ENCODE measurements around the gene PROC.
"Not testable (repeated sequence)": the region's sequence is repeated elsewhere in the genome, so short reads cannot be mapped to it uniquely, and the experiment has no call there.

PROC gene

GRCh38 chr2:127437781-127438726 is 19.8 kb downstream of the PROC start:
- Histone ChIP-seq H3K9me3 (ENCODE audit: control insufficient read depth, insufficient read depth, low read length) (no peaks in the 10 kb centered on the region), H3K4me1 (ENCODE audit: insufficient read depth, low read length) (peaks cover 3% of the 10 kb centered on the region; the same call in 1 of the 2 replicates), H3K9ac (ENCODE audit: low read depth, low read length) (no peak overlapping the region), H3K36me3 (ENCODE audit: insufficient read depth, low read length) (no peaks in the 10 kb centered on the region)

DNA sequence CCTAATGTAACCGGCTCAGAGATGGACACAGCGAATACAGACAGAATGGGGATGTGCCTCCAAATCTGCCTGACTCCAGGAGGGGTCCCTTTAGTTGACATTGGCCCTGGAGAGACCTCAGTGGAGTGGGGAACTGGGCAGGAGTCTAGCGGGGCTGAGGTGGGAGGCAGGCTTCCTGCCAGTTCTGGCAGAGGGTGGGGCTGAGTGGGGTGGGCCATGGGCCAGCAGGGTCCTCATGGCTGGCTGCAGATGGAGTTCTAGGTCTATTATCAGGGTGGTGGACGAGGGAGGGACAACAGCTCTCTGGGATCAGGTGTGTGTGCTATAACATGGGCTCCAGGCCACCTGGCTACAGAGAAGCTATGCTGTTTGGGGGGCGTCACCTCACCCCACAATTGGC is 21.1 kb downstream of the PROC start:
- Histone ChIP-seq H3K9me3 (ENCODE audit: control insufficient read depth, insufficient read depth, low read length) (no peaks in the 10 kb centered on the region), H3K4me1 (ENCODE audit: insufficient read depth, low read length) (peaks cover 3% of the 10 kb centered on the region; the same call in 1 of the 2 replicates), H3K36me3 (ENCODE audit: insufficient read depth, low read length) (no peaks in the 10 kb centered on the region), H3K9ac (ENCODE audit: low read depth, low read length) (no peak overlapping the region)

GRCh38 chr2:127448526-127448925 is 30.3 kb downstream of the PROC start:
- Histone ChIP-seq H3K36me3 (ENCODE audit: insufficient read depth, low read length) (no peaks in the 10 kb centered on the region), H3K4me1 (ENCODE audit: insufficient read depth, low read length) (peaks cover 2% of the 10 kb centered on the region; the same call in 1 of the 2 replicates), H3K9ac (ENCODE audit: low read depth, low read length) (no peak overlapping the region), H3K9me3 (ENCODE audit: control insufficient read depth, insufficient read depth, low read length) (no peaks in the 10 kb centered on the region)

- H3K9me3 ChIP-seq (ENCODE audit: control insufficient read depth, insufficient read depth, low read length) = no peaks in the 10 kb centered on the region
- no peaks in the 10 kb centered on the region for H3K36me3 ChIP-seq (ENCODE audit: insufficient read depth, low read length)
- peaks cover 4% of the 10 kb centered on the region; the same call in 1 of the 2 replicates for H3K4me1 ChIP-seq (ENCODE audit: insufficient read depth, low read length)
- H3K9ac ChIP-seq (ENCODE audit: low read depth, low read length) = no peak overlapping the region
Measured at GRCh38 chr2:127449414-127449813, 31.2 kb downstream of the PROC start.

DNA sequence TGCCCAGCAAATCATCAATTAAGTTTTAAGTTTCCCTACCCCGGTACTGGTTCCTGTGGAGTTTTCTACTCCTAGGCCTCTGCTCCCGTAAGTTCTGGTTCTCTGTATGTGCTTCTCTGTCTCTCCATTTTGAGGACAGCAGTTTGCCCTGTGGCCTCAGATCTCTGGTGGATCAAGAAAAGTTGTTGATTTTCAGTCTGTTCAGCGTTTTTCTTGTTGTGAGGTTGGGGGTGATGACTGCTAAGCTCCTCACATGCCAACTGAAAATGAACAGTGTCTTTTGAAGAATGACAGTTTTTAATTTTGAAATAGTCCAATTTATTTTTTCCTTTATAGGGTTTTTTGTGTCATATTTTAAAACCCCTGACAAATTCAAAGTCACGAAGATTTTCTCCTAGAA is 31.7 kb downstream of the PROC start:
- no peaks in the 10 kb centered on the region for H3K9me3 ChIP-seq (ENCODE audit: control insufficient read depth, insufficient read depth, low read length)
- H3K4me1 ChIP-seq (ENCODE audit: insufficient read depth, low read length) = peaks cover 5% of the 10 kb centered on the region
- H3K9ac ChIP-seq (ENCODE audit: low read depth, low read length) = no peak overlapping the region
- H3K36me3 ChIP-seq (ENCODE audit: insufficient read depth, low read length) = no peaks in the 10 kb centered on the region

- Histone ChIP-seq H3K9ac (ENCODE audit: low read depth, low read length) (no peak overlapping the region), H3K36me3 (ENCODE audit: insufficient read depth, low read length) (no peaks in the 10 kb centered on the region), H3K9me3 (ENCODE audit: control insufficient read depth, insufficient read depth, low read length) (no peaks in the 10 kb centered on the region), H3K4me1 (ENCODE audit: insufficient read depth, low read length) (peaks cover 15% of the 10 kb centered on the region)
Measured at GRCh38 chr2:127451981-127452380, 33.8 kb downstream of the PROC start.

DNA sequence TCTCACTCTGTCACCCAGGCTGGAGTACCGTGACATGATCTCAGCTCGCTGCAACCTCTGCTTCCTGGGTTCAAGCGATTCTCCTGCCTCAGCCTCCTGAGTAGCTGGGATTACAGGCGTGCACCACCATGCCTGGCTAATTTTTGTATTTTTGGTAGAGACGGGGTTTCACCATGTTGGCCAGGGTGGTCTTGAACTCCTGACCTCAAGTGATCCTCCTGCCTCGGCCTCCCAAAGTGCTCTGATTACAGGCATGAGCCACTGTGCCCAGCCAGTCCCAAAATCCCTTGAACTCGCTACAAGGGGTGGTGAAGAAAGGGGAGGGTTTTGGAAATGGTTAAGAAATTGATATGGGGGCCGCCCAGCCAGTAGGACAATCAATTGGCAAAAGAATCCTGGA is 34.2 kb downstream of the PROC start:
- peaks cover 16% of the 10 kb centered on the region for H3K4me1 ChIP-seq (ENCODE audit: insufficient read depth, low read length)

GRCh38 chr2:127453013-127453391 is 34.8 kb downstream of the PROC start:
- no peak overlapping the region for H3K9ac ChIP-seq (ENCODE audit: low read depth, low read length)
- H3K9me3 ChIP-seq (ENCODE audit: control insufficient read depth, insufficient read depth, low read length) = no peaks in the 10 kb centered on the region
- H3K4me1 ChIP-seq (ENCODE audit: insufficient read depth, low read length) = peaks cover 16% of the 10 kb centered on the region
- no peaks in the 10 kb centered on the region for H3K36me3 ChIP-seq (ENCODE audit: insufficient read depth, low read length)

More for the DNA sequence above, 34.2 kb downstream of the PROC start:
- not testable (repeated sequence) for H3K9me3 ChIP-seq (ENCODE audit: control insufficient read depth, insufficient read depth, low read length); H3K36me3 ChIP-seq (ENCODE audit: insufficient read depth, low read length); H3K9ac ChIP-seq (ENCODE audit: low read depth, low read length)

DNA sequence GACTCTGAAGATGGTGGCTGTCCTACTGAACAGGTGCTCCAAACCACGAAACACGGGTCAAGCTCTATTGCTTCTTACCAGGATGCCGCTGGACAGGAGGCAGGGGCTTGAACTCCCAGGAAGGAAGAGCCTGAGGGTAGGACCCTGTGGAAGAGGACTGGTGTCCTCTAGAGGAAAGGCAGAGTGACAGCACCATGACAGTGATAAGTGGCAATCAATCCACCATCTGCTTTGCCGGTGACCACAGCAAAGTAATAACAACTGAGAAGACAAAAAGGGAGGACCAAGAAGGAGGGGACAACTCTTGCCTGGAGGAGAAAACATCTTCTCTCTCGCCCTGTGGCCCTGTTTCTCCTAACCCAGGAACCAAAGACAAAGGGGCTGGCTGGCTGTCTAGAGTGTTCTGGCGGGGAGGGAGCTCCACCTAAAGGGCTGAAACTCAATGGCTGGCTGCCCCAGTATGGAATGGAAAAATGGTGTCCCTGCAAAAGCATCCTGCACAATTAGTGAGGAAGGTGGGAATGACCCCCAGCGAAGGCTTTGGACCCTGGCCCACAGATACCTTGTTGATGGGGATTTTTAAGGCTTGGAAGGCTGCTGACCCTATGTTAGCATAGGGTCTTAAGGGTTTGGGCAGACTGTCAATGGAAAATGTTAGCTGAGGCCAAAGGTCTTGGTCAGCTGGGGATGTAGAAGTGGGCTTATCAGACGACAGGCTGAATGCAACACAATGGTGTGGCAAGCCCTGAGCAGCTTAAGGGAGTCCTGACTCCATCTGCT is 35.4 kb downstream of the PROC start:
- Histone ChIP-seq H3K9ac (ENCODE audit: low read depth, low read length) (no peak overlapping the region), H3K36me3 (ENCODE audit: insufficient read depth, low read length) (no peaks in the 10 kb centered on the region), H3K9me3 (ENCODE audit: control insufficient read depth, insufficient read depth, low read length) (no peaks in the 10 kb centered on the region), H3K4me1 (ENCODE audit: insufficient read depth, low read length) (peaks cover 16% of the 10 kb centered on the region)

- Histone ChIP-seq H3K9ac (ENCODE audit: low read depth, low read length) (no peak overlapping the region), H3K4me1 (ENCODE audit: insufficient read depth, low read length) (peaks cover 16% of the 10 kb centered on the region), H3K36me3 (ENCODE audit: insufficient read depth, low read length) (no peaks in the 10 kb centered on the region), H3K9me3 (ENCODE audit: control insufficient read depth, insufficient read depth, low read length) (no peaks in the 10 kb centered on the region)
Measured at GRCh38 chr2:127454595-127455565, 36.7 kb downstream of the PROC start.

GRCh38 chr2:127455566-127456493 is 37.6 kb downstream of the PROC start:
- H3K9me3 ChIP-seq (ENCODE audit: control insufficient read depth, insufficient read depth, low read length) = no peaks in the 10 kb centered on the region
- peak overlapping the region; percentile 23; the same call in 1 of the 2 replicates for H3K9ac ChIP-seq (ENCODE audit: low read depth, low read length)
- peaks cover 16% of the 10 kb centered on the region for H3K4me1 ChIP-seq (ENCODE audit: insufficient read depth, low read length)
- H3K36me3 ChIP-seq (ENCODE audit: insufficient read depth, low read length) = no peaks in the 10 kb centered on the region

DNA sequence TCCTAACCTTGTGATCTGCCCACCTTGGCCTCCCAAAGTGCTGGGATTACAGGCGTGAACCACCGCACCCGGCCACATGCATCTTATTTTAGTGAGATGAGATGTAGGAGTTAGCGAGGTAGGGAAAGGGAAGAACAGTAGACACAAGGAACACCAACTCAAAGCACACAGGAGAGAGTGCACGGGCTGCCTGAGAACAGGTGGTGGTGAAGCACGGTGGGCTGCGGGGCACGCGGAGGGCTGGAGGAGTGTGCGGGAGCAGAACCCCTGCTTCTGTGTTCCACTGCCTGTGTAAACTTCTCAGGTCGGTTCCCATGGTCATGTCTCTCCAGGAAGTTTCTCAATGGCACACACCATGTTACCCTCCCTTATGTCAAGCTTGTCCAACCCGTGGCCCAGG is 38.7 kb downstream of the PROC start:
- Histone ChIP-seq H3K9ac (ENCODE audit: low read depth, low read length) (no peak overlapping the region), H3K4me1 (ENCODE audit: insufficient read depth, low read length) (peaks cover 16% of the 10 kb centered on the region), H3K9me3 (ENCODE audit: control insufficient read depth, insufficient read depth, low read length) (no peaks in the 10 kb centered on the region), H3K36me3 (ENCODE audit: insufficient read depth, low read length) (no peaks in the 10 kb centered on the region)

DNA sequence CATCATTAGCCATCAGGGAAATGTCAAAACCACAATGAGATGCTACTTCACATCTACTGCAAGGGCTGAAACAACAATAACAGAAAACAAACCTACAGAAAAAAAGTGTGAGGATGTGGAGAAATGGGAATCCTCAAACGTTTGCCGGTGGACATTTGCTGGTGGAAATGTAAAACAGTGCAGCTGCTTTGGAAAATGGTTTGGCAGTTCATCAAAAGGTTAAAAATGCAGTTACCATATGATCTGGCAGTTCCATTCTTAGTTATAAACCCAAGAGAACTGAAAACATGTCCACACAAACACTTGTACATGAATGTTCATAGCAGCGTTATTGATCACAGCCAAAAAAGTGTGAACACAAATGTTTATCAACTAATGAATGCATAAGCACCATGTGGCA is 44.2 kb downstream of the PROC start:
- Histone ChIP-seq H3K9me3 (ENCODE audit: control insufficient read depth, insufficient read depth, low read length) (no peaks in the 10 kb centered on the region), H3K4me1 (ENCODE audit: insufficient read depth, low read length) (peaks cover 21% of the 10 kb centered on the region), H3K36me3 (ENCODE audit: insufficient read depth, low read length) (no peaks in the 10 kb centered on the region), H3K9ac (ENCODE audit: low read depth, low read length) (no peak overlapping the region)

Measured in ES-I3 (cell line).